Endothelial cell of umbilical vein (primary cell): ENCODE results near the gene TUSC2.

ENCODE experiments used
- EZH2 ChIP-seq: IDR thresholded peaks from 2 replicates; pipeline ENCODE4 v1.6.1; 2012; ENCODE audit warnings: borderline replicate concordance, low read depth, mild to moderate bottlenecking, moderate library complexity, low read length, inconsistent platforms; ENCODE audit not compliant: severe bottlenecking
- JUN ChIP-seq: IDR thresholded peaks from 2 replicates; pipeline ENCODE4 v1.6.1; 2011; ENCODE audit warnings: borderline replicate concordance, low read depth; ENCODE audit not compliant: insufficient read length, insufficient read depth
- TF ChIP-seq, protein P1 (sequence below), 2 donors: IDR thresholded peaks; 1 replicate in 1 of 2; 2 replicates in 1 of 2; pipeline ENCODE4 v1.5.1; 2011; ENCODE audit warnings: low read length in 2 of 2, mild to moderate bottlenecking in 2 of 2, moderate library complexity in 2 of 2, control low read depth in 1 of 2, inconsistent platforms in 1 of 2, low read depth in 1 of 2; ENCODE audit not compliant: insufficient read depth in 1 of 2; ENCODE audit errors: extremely low read depth in 1 of 2

DNA sequence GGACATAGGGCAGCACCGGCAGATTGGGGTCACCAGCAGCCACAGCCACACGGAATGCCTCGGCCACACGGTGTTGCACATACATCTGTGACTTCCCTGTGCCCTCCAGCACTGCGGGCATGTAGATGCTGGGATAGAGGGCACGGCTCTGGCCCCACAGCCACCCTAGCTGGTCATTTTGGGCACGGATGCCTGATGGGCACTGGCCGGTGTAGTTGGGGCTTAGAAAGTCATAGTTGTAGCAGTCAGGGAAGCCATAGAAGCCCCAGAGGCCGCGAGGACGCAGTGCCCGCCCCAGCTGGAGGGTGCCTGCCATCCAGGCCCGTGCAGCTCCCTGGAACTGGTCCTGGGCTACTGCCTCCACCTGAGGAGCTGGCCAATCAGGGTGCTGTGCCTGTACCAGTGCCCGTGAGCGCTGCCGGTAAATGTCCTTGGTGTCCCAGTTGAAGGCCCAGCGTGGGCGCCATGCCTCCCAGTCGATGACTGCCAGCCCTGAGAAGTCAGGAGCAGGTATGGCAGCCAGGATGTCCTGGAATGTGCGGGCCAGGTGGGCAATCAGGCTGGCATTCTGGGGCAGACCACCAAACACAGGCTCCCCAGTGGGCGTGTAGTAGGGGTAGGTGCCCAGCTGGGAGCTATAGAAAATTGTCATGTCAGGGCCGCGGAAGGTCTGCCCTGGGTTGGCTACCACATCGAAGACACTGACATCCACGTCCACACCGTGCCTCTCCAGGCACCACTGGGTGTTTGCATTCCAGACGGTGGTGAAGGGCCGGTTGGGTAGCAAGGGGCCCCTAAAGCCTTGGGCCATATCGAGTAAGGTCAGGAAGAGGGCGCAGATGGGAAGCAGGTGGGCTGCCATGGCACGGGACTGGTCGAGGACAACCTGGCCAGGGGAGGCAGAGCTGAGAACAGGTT lies 25.7 kb downstream of the TUSC2 start:
- TF ChIP-seq, protein P1, sequence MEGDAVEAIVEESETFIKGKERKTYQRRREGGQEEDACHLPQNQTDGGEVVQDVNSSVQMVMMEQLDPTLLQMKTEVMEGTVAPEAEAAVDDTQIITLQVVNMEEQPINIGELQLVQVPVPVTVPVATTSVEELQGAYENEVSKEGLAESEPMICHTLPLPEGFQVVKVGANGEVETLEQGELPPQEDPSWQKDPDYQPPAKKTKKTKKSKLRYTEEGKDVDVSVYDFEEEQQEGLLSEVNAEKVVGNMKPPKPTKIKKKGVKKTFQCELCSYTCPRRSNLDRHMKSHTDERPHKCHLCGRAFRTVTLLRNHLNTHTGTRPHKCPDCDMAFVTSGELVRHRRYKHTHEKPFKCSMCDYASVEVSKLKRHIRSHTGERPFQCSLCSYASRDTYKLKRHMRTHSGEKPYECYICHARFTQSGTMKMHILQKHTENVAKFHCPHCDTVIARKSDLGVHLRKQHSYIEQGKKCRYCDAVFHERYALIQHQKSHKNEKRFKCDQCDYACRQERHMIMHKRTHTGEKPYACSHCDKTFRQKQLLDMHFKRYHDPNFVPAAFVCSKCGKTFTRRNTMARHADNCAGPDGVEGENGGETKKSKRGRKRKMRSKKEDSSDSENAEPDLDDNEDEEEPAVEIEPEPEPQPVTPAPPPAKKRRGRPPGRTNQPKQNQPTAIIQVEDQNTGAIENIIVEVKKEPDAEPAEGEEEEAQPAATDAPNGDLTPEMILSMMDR (IDR thresholded peaks at IDR 0.05; ENCODE audit: extremely low read depth in 1 of 2, insufficient read depth in 1 of 2, low read depth in 1 of 2, low read length in 2 of 2): no peak
- TF ChIP-seq JUN (no peak), EZH2 (no peak)
